OCI-LY7 (cell line): ENCODE data around the gene ARAP3.

Experiments
- CTCF ChIP-seq: fragments of 200-600 bp; sonication (generic); conservative IDR thresholded peaks from 2 replicates; pipeline ENCODE4 v1.5.1; 2014; ENCODE audit warnings: mild to moderate bottlenecking, antibody characterized with exemption, low read length, moderate library complexity, mixed read lengths
- EZH2phosphoT487 ChIP-seq: fragments of 200-600 bp; sonication (generic); IDR thresholded peaks from 2 replicates; pipeline ENCODE4 v1.6.1; 2018; ENCODE audit warnings: low read depth, borderline replicate concordance, mild to moderate bottlenecking, mixed run types, antibody characterized with exemption, low read length, moderate library complexity, mixed read lengths

DNA sequence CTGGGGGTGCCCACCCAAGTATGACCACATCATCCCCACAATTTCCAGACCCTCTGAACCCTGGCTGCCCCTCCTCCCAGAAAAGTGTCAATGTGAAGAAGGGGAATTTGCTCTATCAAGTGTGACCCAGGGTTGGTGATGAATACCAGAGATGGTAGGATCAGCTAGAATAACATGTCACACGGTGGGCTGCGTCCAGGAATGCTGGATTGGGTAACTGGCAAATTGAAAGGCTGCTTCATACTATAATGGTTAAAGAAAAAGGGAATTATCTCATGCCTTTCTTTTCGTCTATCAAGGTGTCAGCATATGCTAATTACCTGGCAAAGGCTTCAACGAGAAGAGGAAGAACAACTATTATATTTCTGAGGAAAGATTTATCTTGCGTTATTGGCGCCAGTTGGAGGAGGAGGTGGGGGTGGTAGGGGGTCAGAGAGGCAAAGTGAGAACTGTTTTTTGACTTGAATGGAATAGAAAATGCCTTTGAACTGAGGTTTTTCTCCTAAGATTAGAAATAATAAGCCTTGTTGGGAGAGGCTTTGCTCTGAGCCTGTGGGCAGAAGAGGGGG, 27.8 kb upstream of the ARAP3 start:
- TF ChIP-seq CTCF (no peak), EZH2phosphoT487 (no peak)
